Sigmoid colon (tissue), 7 donors: ENCODE data around the gene SDHAF1. TPM values are rescaled to one million over a fixed set of nuclear protein-coding genes. Genes with fewer than 3 reads are reported as not detected.
A peak's percentile ranks its signal among the peaks of the same experiment; 100 is the strongest.

ENCODE experiments used
- DNase-seq: peaks from one replicate; pipeline ENCODE4 v3.0.0-alpha.2; 2019
- H3K27ac ChIP-seq, 4 donors: fragments of 200-600 bp; sonication (generic); one replicate each; pipeline ENCODE4 v1.5.1; 2016 to 2019; ENCODE audit warnings: mild to moderate bottlenecking in 1 of 4
- H3K27me3 ChIP-seq, 3 donors: fragments of 200-600 bp; sonication (generic); one replicate each; pipeline ENCODE4 v1.5.1; 2019; ENCODE audit warnings: mild to moderate bottlenecking in 1 of 3
- H3K36me3 ChIP-seq, 4 donors: fragments of 200-600 bp; sonication (generic); one replicate each; pipeline ENCODE4 v1.5.1; 2016 to 2019
- H3K4me1 ChIP-seq, 4 donors: fragments of 200-600 bp; sonication (generic); one replicate each; pipeline ENCODE4 v1.5.1; 2017 to 2019
- H3K4me3 ChIP-seq, 4 donors: fragments of 200-600 bp; sonication (generic); one replicate each; pipeline ENCODE4 v1.5.1; 2017 to 2019; ENCODE audit warnings: mild to moderate bottlenecking in 2 of 4, moderate library complexity in 1 of 4
- H3K9me3 ChIP-seq, 4 donors: fragments of 200-600 bp in 3 of 4; sonication (generic) in 3 of 4; one replicate each; pipeline versions ENCODE4 v1.5.1 to v1.6.1; 2013 to 2019
- EP300 ChIP-seq, 4 donors: sonication (generic); formaldehyde crosslinking; IDR thresholded peaks; one replicate each; pipeline ENCODE4 v1.6.1; 2017; ENCODE audit warnings: antibody characterized with exemption in 4 of 4
- POLR2A ChIP-seq, 2 donors: fragments of 450-650 bp; IDR thresholded peaks; one replicate each; pipeline ENCODE4 v1.6.1; 2016; ENCODE audit warnings: antibody characterized with exemption in 2 of 2, mild to moderate bottlenecking in 2 of 2, moderate library complexity in 2 of 2
- POLR2AphosphoS5 ChIP-seq, 4 donors: sonication (generic); formaldehyde crosslinking; IDR thresholded peaks; one replicate each; pipeline ENCODE4 v1.6.1; 2017; ENCODE audit warnings: antibody characterized with exemption in 4 of 4
- WGBS, 2 donors: extraction: QIAGEN DNeasy Blood & Tissue Kit; methylation state at CpG; one replicate each; pipeline ENCODE4 v1.1.7; 2013; 5-methylcytosine and 5-hydroxymethylcytosine counted together
- intact Hi-C: fragments of 100-400 bp; cut with DNase I; formaldehyde crosslinking; loops from one replicate; pipeline ENCODE4 v1.15.1; 2023
- polyA plus RNA-seq, 3 donors: library from polyadenylated mRNA; stranded (reverse); fragments of 200-250 nt; gene quantifications; one replicate each; pipeline ENCODE4 v1.2.3, GENCODE V29; 2013
- total RNA-seq, 4 donors: library from RNA; depleted of rRNA; stranded (reverse); fragments of >200 nt; gene quantifications; one replicate each; pipeline ENCODE4 v1.1.0, GENCODE V29; 2016
- TF ChIP-seq, protein P1 (sequence below), 4 experiments: fragments of 450-650 bp in 3 of 4; fragments of 200-600 bp in 1 of 4; IDR thresholded peaks; one replicate each; pipeline ENCODE4 v1.5.1; 2016 to 2019; ENCODE audit warnings: antibody characterized with exemption in 4 of 4, mild to moderate bottlenecking in 3 of 4, moderate library complexity in 2 of 4
- donor health status: healthy with polysubstance abuse.
- donor health status: Bipolar disorder and iron deficiency.
- donor health status: healthy.

The SDHAF1 gene
- total and polyA plus RNA-seq, 7 donors: 19.2 to 135 (median 56.2) TPM

- TF ChIP-seq EP300 (IDR thresholded peaks at IDR 0.05) (no peak), POLR2A (IDR thresholded peaks at IDR 0.05) (no peak), POLR2AphosphoS5 (IDR thresholded peaks at IDR 0.05) (no peak)
- TF ChIP-seq, protein P1, sequence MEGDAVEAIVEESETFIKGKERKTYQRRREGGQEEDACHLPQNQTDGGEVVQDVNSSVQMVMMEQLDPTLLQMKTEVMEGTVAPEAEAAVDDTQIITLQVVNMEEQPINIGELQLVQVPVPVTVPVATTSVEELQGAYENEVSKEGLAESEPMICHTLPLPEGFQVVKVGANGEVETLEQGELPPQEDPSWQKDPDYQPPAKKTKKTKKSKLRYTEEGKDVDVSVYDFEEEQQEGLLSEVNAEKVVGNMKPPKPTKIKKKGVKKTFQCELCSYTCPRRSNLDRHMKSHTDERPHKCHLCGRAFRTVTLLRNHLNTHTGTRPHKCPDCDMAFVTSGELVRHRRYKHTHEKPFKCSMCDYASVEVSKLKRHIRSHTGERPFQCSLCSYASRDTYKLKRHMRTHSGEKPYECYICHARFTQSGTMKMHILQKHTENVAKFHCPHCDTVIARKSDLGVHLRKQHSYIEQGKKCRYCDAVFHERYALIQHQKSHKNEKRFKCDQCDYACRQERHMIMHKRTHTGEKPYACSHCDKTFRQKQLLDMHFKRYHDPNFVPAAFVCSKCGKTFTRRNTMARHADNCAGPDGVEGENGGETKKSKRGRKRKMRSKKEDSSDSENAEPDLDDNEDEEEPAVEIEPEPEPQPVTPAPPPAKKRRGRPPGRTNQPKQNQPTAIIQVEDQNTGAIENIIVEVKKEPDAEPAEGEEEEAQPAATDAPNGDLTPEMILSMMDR (IDR thresholded peaks at IDR 0.05): no peak
- intact Hi-C loops: loop anchor here (5.0 kb wide), 1 partner anchor 249 kb away; the partner anchor contains the start of genes LIN37, PSENEN and U2AF1L4
- WGBS, 2 donors: 80 to 91% methylated on average over 8 of the region's 8 CpGs
- Histone ChIP-seq H3K36me3 (peaks cover 0 to 12% (median 2%) of the 10 kb centered on the region in 4 donors), H3K9me3 (no peaks in the 10 kb centered on the region), H3K4me3 (peak overlapping the region in 1 of 4 donors; percentile 71), H3K4me1 (peaks cover 0 to 51% (median 42%) of the 10 kb centered on the region in 4 donors), H3K27ac (peak overlapping the region; percentile 88 to 94 (median 91)), H3K27me3 (no peaks in the 10 kb centered on the region)
- no peak for DNase-seq
Measured at GRCh38 chr19:35996777-35997176, 1.8 kb downstream of the SDHAF1 start.

DNA sequence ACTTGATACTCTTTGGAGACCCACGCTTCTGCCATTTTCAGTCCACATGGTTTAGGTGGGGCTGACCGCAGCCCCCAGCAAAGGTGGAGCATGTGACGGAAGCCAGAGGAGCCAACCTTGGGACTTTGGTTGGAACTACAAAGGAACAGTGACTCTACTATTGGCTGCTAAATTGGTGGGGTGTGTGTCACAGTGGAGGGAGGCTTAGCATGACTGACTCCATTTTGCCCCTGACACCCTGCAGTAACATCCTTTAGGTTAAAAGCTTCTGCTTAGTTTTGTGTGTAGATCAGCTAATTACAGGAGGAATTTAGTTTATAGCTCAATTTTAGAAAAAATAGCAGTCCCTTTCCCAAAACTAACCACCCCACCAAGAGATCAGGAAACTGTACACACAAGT, 6.6 kb downstream of the SDHAF1 start:
- no peaks in the 10 kb centered on the region for H3K27me3 ChIP-seq
- peaks cover 0 to 21% (median 2%) of the 10 kb centered on the region in 4 donors for H3K36me3 ChIP-seq
- no peak overlapping the region for H3K4me3 ChIP-seq
- intact Hi-C loops: no loop called here
- 98% methylated on average over 3 of the region's 3 CpGs for WGBS, 2 donors
- peaks cover 0 to 32% (median 21%) of the 10 kb centered on the region in 4 donors for H3K4me1 ChIP-seq
- DNase-seq: no peak
- H3K27ac ChIP-seq: no peak overlapping the region
- TF ChIP-seq, protein P1 (IDR thresholded peaks at IDR 0.05): no peak
- TF ChIP-seq EP300 (IDR thresholded peaks at IDR 0.05) (no peak), POLR2A (IDR thresholded peaks at IDR 0.05) (no peak), POLR2AphosphoS5 (IDR thresholded peaks at IDR 0.05) (no peak)
- H3K9me3 ChIP-seq: no peaks in the 10 kb centered on the region

DNA sequence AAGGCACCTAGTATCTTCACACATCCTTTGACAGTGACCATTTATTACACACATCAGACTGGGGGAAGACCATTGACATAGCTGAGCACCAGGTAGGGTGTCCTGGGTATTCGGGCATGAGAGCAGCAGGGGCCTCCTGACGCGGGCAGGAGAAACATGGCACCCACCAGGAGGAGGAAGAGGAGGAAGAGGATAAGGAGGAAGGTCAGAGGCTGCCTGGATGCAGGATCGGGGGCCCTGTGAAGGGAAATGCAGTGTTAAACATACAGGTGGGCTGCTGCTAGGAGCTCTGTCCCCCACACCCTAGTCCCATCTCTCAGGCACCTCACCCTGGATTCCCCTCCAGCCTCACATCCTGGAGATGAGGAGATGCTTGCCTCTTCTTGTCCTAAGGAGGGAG, 8.3 kb downstream of the SDHAF1 start:
- Histone ChIP-seq H3K9me3 (no peaks in the 10 kb centered on the region), H3K4me3 (no peak overlapping the region), H3K27me3 (no peaks in the 10 kb centered on the region), H3K4me1 (peaks cover 0 to 21% (median 16%) of the 10 kb centered on the region in 4 donors), H3K27ac (no peak overlapping the region), H3K36me3 (peaks cover 0 to 11% (median 2%) of the 10 kb centered on the region in 4 donors)
- intact Hi-C loops: no loop called here
- TF ChIP-seq POLR2A (IDR thresholded peaks at IDR 0.05) (no peak), POLR2AphosphoS5 (IDR thresholded peaks at IDR 0.05) (no peak), EP300 (IDR thresholded peaks at IDR 0.05) (no peak)
- TF ChIP-seq, protein P1 (IDR thresholded peaks at IDR 0.05): no peak
- DNase-seq: no peak
- WGBS, 2 donors: 98 to 99% methylated on average over 4 of the region's 4 CpGs

GRCh38 chr19:36006955-36007354, 12.0 kb downstream of the SDHAF1 start:
- H3K36me3 ChIP-seq: peaks cover 0 to 9% (median 0%) of the 10 kb centered on the region in 4 donors
- H3K9me3 ChIP-seq: no peaks in the 10 kb centered on the region
- no peak overlapping the region for H3K4me3 ChIP-seq
- intact Hi-C loops: no loop called here
- H3K27ac ChIP-seq: no peak overlapping the region
- TF ChIP-seq, protein P1 (IDR thresholded peaks at IDR 0.05): no peak
- TF ChIP-seq POLR2A (IDR thresholded peaks at IDR 0.05): no peak
- no peak for TF ChIP-seq POLR2AphosphoS5 (IDR thresholded peaks at IDR 0.05)
- no peak for TF ChIP-seq EP300 (IDR thresholded peaks at IDR 0.05)
- H3K27me3 ChIP-seq: no peaks in the 10 kb centered on the region
- H3K4me1 ChIP-seq: peaks cover 0 to 22% (median 17%) of the 10 kb centered on the region in 4 donors
- DNase-seq: no peak
- 93% methylated on average over 5 of the region's 5 CpGs for WGBS, 2 donors
